Large intestine (tissue), 3 donors: Measurements from ENCODE around the gene KCNJ4. TPM values are rescaled to one million over a fixed set of nuclear protein-coding genes. Genes with fewer than 3 reads are reported as not detected.
"Not testable (repeated sequence)": the region's sequence is repeated elsewhere in the genome, so short reads cannot be mapped to it uniquely, and the experiment has no call there.

ENCODE experiments used
- DNase-seq, 2 donors: peaks; one replicate each; pipeline versions ENCODE4 v3.0.0 to v3.0.0-alpha.2; 2013
- H3K27ac ChIP-seq: one replicate; pipeline ENCODE4 v1.5.1; 2013; ENCODE audit warnings: low read length
- H3K27me3 ChIP-seq: 2 replicates; pipeline ENCODE4 v1.6.1; 2013; ENCODE audit warnings: low read length; ENCODE audit not compliant: control insufficient read depth, insufficient read depth
- H3K36me3 ChIP-seq: 2 replicates; pipeline ENCODE4 v1.6.1; 2013; ENCODE audit warnings: low read length; ENCODE audit not compliant: control insufficient read depth, insufficient read depth
- H3K4me1 ChIP-seq: one replicate; pipeline ENCODE4 v1.6.1; 2013; ENCODE audit warnings: low read length; ENCODE audit not compliant: control insufficient read depth, insufficient read depth
- H3K4me3 ChIP-seq: one replicate; pipeline ENCODE4 v1.5.1; 2013; ENCODE audit warnings: low read length
- H3K9me3 ChIP-seq: one replicate; pipeline ENCODE4 v1.6.1; 2013; ENCODE audit warnings: mild to moderate bottlenecking, low read depth, low read length, moderate library complexity; ENCODE audit not compliant: control insufficient read depth
- WGBS: methylation state at CpG from one replicate; pipeline ENCODE4 v1.1.5; 2013; ENCODE audit warnings: low lambda C conversion rate; ENCODE audit not compliant: insufficient coverage; 5-methylcytosine and 5-hydroxymethylcytosine counted together
- polyA plus RNA-seq: library from polyadenylated mRNA; unstranded; fragments of 120-200 nt; gene quantifications from one replicate; pipeline ENCODE4 v1.2.1, GENCODE V29; 2013

Gene KCNJ4
- polyA plus RNA-seq, 1 donor: 2.1 TPM

- Histone ChIP-seq H3K27ac (no peak overlapping the region), H3K27me3 (peaks cover 2% of the 10 kb centered on the region), H3K4me1 (peaks cover 7% of the 10 kb centered on the region), H3K36me3 (no peaks in the 10 kb centered on the region), H3K4me3 (peak overlapping the region; percentile 95), H3K9me3 (peaks cover 3% of the 10 kb centered on the region)
- no peak for DNase-seq
- WGBS: no CpG with 5 or more reads among the region's 60 CpGs
Measured at GRCh38 chr22:38397189-38398085, 57.6 kb downstream of the KCNJ4 start.

DNA sequence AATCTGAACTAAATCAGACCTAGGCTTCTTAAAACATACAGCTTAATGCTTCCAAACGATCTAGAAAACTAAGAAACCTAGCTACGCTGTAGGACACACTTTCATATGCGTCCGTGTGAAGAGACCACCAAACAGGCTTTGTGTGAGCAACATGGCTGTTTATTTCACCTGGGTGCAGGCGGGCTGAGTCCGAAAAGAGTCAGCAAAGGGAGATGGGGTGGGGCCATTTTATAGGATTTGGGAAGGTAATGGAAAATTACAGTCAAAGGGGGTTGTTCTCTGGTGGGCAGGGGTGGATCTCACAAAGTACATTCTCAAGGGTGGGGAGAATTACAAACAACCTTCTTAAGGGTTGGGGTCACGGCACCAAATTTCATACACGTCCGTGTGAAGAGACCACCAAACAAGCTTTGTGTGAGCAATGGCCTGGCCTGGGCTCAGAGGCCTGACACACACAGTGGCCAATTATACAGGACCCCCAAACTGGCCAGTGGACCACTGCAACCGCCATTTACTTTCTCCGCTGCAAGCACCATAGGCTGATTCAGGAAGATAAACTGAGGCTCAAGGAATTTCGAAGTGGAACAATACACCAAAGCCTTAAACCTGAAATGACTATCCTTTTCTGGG, 58.4 kb downstream of the KCNJ4 start:
- H3K27me3 ChIP-seq, H3K27ac ChIP-seq, H3K4me1 ChIP-seq, DNase-seq, H3K9me3 ChIP-seq, H3K36me3 ChIP-seq: not testable (repeated sequence)
- peak overlapping the region; percentile 95 for H3K4me3 ChIP-seq
- WGBS: no CpG with 5 or more reads among the region's 12 CpGs

DNA sequence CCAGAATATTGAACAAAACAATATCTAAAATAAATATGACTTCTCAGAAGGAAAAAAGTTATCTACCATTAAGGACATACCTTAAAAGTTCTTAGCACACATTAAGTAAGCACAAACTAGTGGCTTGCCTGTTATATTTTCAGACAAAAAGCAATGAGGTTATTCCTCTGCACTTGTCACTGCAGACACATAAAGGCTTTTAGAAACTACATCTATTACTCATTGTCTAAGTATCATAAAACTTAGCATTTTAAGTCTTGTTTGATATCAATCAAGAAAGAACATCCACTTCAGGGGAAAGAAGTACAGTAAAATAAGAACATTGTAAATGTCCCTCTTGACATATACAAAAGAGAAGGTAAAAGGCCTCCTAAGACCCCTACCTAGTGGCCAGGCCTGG, 59.1 kb downstream of the KCNJ4 start:
- DNase-seq, H3K36me3 ChIP-seq, H3K27me3 ChIP-seq, H3K4me1 ChIP-seq, H3K27ac ChIP-seq, H3K9me3 ChIP-seq, H3K4me3 ChIP-seq: not testable (repeated sequence)

DNA sequence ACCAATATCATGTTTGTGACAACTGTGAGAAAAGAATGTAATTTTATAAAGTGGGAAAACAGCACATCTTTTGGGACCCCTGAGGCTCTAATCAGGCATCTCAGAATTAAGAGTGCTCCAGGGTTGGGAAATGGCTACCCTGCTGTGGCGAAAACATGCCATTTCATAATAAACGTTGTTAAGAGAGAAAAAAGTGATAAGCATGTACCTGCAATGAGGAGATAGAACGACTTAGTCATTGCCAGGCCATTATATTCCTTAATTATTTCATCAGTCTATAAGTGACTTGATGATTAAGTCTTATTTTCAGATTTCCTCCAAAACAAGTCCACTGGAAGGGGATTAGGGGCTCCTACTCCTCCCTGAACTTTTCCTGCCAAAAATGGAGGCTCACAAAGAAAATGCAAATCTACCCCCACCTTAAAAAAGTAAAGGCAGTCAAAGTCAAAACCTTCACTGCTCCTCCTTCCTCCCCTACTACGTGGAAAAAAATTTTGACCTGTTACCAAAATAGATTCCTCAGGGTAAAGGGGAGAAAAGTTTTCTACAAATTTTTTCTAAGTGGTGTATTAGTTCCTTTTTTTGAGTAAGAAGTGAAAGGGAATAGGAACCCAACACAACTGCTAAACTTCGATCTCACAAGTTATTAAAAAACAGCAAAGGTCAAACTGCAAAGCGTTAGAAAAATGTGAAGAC, 59.9 kb downstream of the KCNJ4 start:
- 67% methylated on average over 1 of the region's 6 CpGs for WGBS
- not testable (repeated sequence) for H3K4me3 ChIP-seq, H3K9me3 ChIP-seq, H3K4me1 ChIP-seq, H3K27ac ChIP-seq, H3K27me3 ChIP-seq, H3K36me3 ChIP-seq, DNase-seq

- H3K36me3 ChIP-seq: not testable (repeated sequence)
- WGBS: 100% methylated on average over 1 of the region's 4 CpGs
Measured at GRCh38 chr22:38389428-38389818, 65.6 kb downstream of the KCNJ4 start.

DNA sequence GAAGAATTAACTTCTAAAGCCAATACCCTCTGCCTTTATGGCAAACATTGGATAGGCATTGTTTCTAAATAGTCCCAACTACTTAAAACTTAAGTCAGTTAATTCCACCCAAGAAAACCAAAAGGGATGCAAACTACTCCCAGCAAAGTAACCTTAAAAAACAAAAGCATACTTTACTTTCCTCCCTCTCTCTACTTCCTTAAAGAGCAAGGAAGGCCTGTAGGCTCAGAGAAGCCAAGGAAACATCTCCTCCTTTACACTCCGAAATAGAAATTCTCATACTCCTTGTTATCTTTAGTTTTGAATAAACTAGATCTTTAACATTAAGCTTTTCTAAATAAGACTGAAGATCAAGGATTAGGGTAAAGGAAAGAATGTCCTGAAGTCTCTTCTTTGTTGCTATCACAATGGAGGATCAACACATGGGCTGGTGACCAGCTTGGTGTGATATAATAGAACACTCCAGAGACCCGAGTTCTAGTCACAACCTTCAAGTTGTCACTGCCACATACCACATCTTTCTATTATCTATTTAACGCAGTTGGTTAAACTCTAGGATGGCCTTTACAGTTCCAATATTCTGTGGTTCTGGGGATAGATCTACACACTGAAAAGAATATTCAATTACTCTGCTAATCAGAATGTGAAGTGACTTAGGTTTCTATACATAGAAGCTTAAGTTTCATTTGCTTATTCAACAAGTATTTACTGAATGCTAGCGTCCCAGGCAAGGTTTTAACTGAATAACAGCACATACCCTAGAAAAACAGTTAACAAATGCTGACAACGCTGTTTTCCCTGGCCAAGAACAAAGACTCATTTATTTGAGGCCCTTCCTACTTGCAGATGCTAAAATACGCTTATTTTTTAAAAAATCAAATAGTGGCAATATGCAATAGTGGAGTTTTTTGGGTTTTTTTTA, 66.2 kb downstream of the KCNJ4 start:
- not testable (repeated sequence) for H3K27me3 ChIP-seq, H3K4me3 ChIP-seq, H3K27ac ChIP-seq, H3K36me3 ChIP-seq, H3K4me1 ChIP-seq, H3K9me3 ChIP-seq, DNase-seq
- no CpG with 5 or more reads among the region's 6 CpGs for WGBS

More at GRCh38 chr22:38389428-38389818, 65.6 kb downstream of the KCNJ4 start:
- not testable (repeated sequence) for H3K27me3 ChIP-seq, H3K9me3 ChIP-seq, DNase-seq, H3K4me3 ChIP-seq, H3K4me1 ChIP-seq, H3K27ac ChIP-seq

- H3K4me1 ChIP-seq, H3K27me3 ChIP-seq, DNase-seq, H3K27ac ChIP-seq, H3K36me3 ChIP-seq, H3K9me3 ChIP-seq, H3K4me3 ChIP-seq: not testable (repeated sequence)
- WGBS: no CpG with 5 or more reads among the region's 5 CpGs
Measured at GRCh38 chr22:38386918-38387317, 68.1 kb downstream of the KCNJ4 start.

DNA sequence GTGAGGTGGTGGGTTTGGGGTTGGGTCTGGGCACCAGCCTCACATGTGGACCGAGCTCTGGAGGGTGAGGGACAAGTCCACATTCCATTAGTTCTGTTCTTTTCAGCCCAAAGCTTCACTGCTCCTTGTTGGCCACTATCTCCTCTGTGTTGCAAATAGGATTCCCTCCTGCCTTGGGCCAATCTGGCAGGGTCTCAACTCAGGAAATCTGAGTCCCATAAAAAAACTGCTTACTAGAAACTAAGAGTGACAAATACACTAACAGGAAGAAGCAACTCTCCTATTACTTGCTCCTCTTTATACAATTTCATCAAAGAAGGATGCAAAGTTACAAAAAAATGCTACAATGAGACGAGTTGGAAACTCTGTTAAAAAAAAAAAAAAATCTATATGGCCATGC, 71.6 kb downstream of the KCNJ4 start:
- no peak overlapping the region for H3K4me3 ChIP-seq
- no peaks in the 10 kb centered on the region for H3K27me3 ChIP-seq
- WGBS: 100% methylated on average over 1 of the region's 2 CpGs
- DNase-seq: no peak
- no peak overlapping the region for H3K27ac ChIP-seq
- no peaks in the 10 kb centered on the region for H3K4me1 ChIP-seq
- no peaks in the 10 kb centered on the region for H3K36me3 ChIP-seq
- no peaks in the 10 kb centered on the region for H3K9me3 ChIP-seq

DNA sequence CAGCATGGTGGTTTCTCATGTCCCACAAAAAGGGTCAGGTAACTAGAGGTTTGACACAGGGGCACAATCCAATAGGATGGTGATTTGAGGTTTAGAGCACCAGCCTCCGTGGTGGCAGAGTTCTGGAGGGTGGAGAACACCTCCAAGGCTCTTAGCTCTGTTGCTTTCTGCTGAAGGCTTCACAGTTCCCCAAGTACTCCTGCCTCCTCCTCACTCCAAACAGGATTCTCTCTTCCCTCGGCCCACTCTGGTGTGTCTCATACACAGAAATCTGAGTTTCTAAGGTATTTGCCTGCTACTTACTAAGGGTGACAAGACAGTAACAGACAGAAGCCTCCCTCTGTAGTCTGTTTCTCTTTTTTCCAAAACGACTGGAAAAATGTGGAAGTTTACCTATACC, 73.6 kb downstream of the KCNJ4 start:
- H3K9me3 ChIP-seq, H3K4me3 ChIP-seq, H3K27me3 ChIP-seq, H3K4me1 ChIP-seq, H3K27ac ChIP-seq, H3K36me3 ChIP-seq, DNase-seq: not testable (repeated sequence)
- 100% methylated on average over 1 of the region's 3 CpGs for WGBS
